Mucosa of rectum (tissue), 2 donors: Measurements from ENCODE around the gene ACTL6B.
"Not testable (repeated sequence)": the region's sequence is repeated elsewhere in the genome, so short reads cannot be mapped to it uniquely, and the experiment has no call there.

Experiments
- H3K27ac ChIP-seq, 2 donors: one replicate each; pipeline ENCODE4 v1.7.0; 2013; ENCODE audit warnings: inconsistent platforms in 2 of 2, low read depth in 2 of 2, low read length in 2 of 2
- H3K27me3 ChIP-seq, 2 donors: one replicate each; pipeline ENCODE4 v1.7.0; 2013; ENCODE audit warnings: low read length in 2 of 2; ENCODE audit not compliant: control insufficient read depth in 2 of 2, insufficient read depth in 2 of 2
- H3K36me3 ChIP-seq, 2 donors: one replicate each; pipeline ENCODE4 v1.7.0; 2013; ENCODE audit warnings: low read length in 2 of 2; ENCODE audit not compliant: control insufficient read depth in 2 of 2, insufficient read depth in 2 of 2
- H3K4me1 ChIP-seq, 2 donors: one replicate each; pipeline ENCODE4 v1.7.0; 2013; ENCODE audit warnings: low read length in 2 of 2, mild to moderate bottlenecking in 1 of 2; ENCODE audit not compliant: control insufficient read depth in 2 of 2, insufficient read depth in 2 of 2
- H3K4me3 ChIP-seq, 2 donors: one replicate each; pipeline ENCODE4 v1.7.0; 2013; ENCODE audit warnings: low read length in 2 of 2
- H3K9ac ChIP-seq, 2 donors: one replicate each; pipeline ENCODE4 v1.7.0; 2013; ENCODE audit warnings: low read length in 2 of 2, low read depth in 1 of 2, mild to moderate bottlenecking in 1 of 2
- H3K9me3 ChIP-seq, 2 donors: one replicate each; pipeline ENCODE4 v1.7.0; 2013; ENCODE audit warnings: low read length in 2 of 2; ENCODE audit not compliant: control insufficient read depth in 2 of 2
- donor health status: healthy.
- donor health status: Normal muscosa, but diverticular disease.

ACTL6B gene

DNA sequence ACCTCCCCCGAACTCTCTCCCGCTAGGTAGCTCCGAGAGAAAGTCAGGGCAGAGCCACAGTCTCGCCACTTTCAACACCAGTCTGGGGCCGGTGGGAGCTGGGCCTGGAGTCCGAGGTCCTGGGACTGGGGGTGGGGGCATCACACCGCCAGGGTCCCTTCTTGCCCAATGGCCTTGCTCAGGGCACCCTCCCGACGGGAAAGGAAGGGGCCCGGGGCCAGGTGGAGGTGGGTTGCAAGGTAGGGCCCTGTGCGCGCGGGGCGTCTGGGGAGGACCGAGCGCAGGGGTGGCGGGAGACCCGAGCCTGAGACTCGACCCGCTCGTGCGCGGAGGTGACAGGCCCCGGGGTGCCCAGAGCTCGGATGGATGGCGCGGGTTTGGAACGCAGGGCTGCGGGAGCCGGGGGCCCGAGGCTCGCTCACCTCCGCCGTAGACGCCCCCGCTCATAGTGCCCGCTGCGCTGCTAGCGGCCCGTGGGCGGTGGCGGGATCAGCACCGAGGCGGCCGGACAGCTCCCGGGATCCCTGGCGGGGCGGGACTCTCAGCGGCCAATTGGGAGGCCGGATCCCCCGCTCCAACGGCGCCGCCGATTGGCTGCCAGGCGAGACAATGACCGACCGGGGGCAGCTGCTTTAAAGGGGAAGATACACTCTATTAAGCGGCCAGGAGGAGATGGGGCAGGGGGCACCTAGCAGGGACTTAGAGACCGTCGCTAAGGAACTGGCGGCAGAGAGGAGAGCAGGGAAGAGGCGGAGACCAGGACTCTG is at the start of gene ACTL6B:
TSS of gene ACTL6B (minus strand) at position 541 of the 767 bp plus-strand sequence. CDS start at position 447, 94 bp downstream.
- Histone ChIP-seq H3K9ac (no peak within 1 kb of the TSS), H3K4me1 (no peaks in the 10 kb centered on the region), H3K27me3 (peaks cover 15 to 20% of the 10 kb centered on the region in 2 donors), H3K9me3 (no peaks in the 10 kb centered on the region), H3K36me3 (no peaks in the 10 kb centered on the region), H3K4me3 (no peak within 1 kb of the TSS), H3K27ac (no peak within 1 kb of the TSS)

DNA sequence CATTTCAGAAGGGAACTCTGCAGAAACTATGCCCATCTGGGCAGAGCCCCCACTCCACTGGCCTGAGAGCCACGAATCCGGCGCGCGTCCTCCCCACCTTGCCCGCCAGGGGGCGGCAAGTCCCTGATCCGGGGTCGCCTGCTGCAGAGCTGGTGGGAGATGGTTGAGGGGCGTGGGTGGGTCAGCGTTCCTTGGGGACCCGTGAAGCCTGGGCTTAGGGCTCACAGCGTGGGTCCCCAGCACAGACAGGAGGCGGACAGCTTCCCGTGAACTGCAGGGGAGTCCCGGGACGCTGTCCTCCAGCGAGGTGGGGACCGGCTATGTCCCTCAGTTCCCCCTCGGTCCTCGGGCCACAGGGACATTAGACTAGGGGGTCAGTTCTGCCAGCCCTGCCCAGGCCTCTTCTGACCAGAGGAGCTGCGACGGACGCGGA is 49.1 kb upstream of the ACTL6B start:
- peak overlapping the region; percentile 85 to 97 for H3K27ac ChIP-seq
- peak overlapping the region; percentile 88 to 93 for H3K4me3 ChIP-seq
- no peaks in the 10 kb centered on the region for H3K27me3 ChIP-seq
- H3K36me3 ChIP-seq = peaks cover 0 to 2% of the 10 kb centered on the region in 2 donors
- H3K9me3 ChIP-seq = no peaks in the 10 kb centered on the region
- peaks cover 13 to 15% of the 10 kb centered on the region in 2 donors for H3K4me1 ChIP-seq
- peak overlapping the region; percentile 79 to 97 for H3K9ac ChIP-seq

DNA sequence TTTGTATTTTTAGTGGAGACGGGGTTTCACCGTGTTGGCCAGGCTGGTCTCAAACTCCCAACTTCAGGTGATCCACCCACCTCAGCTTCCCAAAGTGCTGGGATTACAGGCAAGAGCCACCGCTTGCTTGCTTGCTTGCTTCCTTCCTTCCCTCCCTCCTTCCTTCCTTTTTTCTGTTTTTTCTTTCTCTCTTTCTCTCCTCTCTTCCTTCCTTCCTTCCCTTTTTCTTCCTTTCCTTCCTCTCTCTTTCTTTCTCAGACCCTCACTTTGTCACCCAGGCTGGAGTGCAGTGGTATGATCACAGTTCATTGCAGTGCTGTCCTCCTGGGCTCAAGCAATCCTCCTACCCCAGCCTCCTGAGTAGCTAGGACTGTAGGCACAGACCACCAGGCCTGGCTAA is 44.8 kb upstream of the ACTL6B start:
- not testable (repeated sequence) for H3K4me3 ChIP-seq, H3K9ac ChIP-seq, H3K36me3 ChIP-seq, H3K4me1 ChIP-seq, H3K9me3 ChIP-seq, H3K27me3 ChIP-seq, H3K27ac ChIP-seq

DNA sequence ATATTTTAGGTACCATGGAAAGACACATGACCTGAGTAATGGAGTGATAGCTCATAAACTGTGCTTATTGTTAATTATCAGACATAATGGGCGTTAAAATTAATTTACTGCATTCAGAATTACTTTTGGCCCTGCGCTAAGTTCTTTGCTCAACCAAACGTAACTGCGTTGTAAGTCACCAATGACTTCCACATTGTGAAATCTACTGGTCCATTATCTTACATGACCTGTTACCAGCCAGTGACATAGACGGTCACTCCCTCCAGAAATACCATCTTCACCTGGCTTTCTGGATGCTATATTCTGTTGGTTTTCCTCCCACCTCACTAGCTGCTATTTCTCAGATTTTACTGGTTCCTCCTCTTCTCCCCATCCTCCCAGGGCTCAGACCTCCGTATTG is 42.8 kb upstream of the ACTL6B start:
- Histone ChIP-seq H3K27ac (no peak overlapping the region), H3K36me3 (no peaks in the 10 kb centered on the region), H3K27me3 (peaks cover 6 to 7% of the 10 kb centered on the region in 2 donors), H3K4me1 (no peaks in the 10 kb centered on the region), H3K4me3 (no peak overlapping the region), H3K9me3 (no peaks in the 10 kb centered on the region), H3K9ac (no peak overlapping the region)

DNA sequence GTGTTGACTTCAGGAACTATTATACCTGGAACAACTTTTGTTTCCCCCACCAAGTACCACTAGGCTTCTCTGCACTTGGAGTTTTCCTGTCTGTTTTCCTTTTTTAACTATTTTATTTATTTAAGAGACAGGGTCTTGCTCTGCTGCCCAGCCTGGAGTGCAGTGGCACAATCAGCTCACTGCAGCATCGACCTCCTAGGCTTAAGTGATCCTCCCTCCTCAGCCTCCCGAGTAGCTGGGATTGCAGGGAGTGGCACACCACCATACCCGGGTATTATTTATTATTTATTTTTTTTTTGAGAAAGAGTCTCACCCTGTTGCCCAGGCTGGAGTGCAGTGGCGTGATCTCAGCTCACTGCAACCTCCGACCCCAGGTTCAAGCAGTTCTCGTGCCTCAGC is 39.9 kb upstream of the ACTL6B start:
- no peak overlapping the region for H3K27ac ChIP-seq
- no peak overlapping the region for H3K9ac ChIP-seq
- no peak overlapping the region for H3K4me3 ChIP-seq
- peaks cover 6 to 7% of the 10 kb centered on the region in 2 donors for H3K27me3 ChIP-seq
- H3K4me1 ChIP-seq = peaks cover 16 to 19% of the 10 kb centered on the region in 2 donors
- H3K9me3 ChIP-seq = no peaks in the 10 kb centered on the region
- H3K36me3 ChIP-seq = no peaks in the 10 kb centered on the region

DNA sequence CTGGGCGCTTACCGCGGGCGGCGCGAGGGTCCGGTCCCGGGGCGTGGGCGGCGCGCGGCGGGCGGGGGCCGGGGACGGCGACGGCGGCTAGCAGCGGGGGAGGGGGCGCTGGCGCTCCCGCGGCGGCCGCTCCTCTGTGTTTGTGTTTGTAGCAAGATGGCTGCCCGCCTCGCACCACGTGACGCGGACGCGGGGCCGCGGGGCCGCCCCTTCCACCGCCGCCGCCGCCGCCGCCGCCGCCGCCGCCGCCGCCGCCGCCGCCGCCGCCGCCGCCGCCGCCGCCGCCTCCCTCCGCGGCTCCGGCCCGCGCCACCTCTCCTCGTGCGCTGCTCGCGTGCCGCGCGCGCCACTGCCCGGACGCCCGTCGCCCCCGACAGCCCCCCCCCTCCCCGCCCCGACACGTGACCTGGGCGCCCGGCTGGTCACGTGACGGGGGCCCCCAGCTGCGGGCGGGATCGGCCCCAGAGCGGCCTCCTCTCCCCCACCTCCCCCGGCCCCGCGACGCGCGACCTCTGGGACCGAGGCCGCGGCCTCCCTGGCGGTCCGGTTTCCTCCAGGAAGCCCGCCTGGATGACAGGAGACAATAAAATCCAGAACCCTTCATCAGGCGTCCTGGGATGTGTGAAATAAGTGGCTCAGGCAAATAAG is 38.0 kb upstream of the ACTL6B start, which contains the start of gene GIGYF1:
TSS of gene GIGYF1 (minus strand) at position 153 of the 648 bp plus-strand sequence. CDS start 6,012 bp downstream, outside the sequence.
- Histone ChIP-seq H3K9me3 (no peaks in the 10 kb centered on the region), H3K36me3 (no peaks in the 10 kb centered on the region), H3K27me3 (peaks cover 0 to 4% of the 10 kb centered on the region in 2 donors), H3K4me1 (peaks cover 16 to 19% of the 10 kb centered on the region in 2 donors), H3K4me3 (peak within 1 kb of the TSS; percentile 59 to 81), H3K9ac (peak within 1 kb of the TSS; percentile 70 to 75), H3K27ac (peak within 1 kb of the TSS in 1 of 2 donors; percentile 32)

DNA sequence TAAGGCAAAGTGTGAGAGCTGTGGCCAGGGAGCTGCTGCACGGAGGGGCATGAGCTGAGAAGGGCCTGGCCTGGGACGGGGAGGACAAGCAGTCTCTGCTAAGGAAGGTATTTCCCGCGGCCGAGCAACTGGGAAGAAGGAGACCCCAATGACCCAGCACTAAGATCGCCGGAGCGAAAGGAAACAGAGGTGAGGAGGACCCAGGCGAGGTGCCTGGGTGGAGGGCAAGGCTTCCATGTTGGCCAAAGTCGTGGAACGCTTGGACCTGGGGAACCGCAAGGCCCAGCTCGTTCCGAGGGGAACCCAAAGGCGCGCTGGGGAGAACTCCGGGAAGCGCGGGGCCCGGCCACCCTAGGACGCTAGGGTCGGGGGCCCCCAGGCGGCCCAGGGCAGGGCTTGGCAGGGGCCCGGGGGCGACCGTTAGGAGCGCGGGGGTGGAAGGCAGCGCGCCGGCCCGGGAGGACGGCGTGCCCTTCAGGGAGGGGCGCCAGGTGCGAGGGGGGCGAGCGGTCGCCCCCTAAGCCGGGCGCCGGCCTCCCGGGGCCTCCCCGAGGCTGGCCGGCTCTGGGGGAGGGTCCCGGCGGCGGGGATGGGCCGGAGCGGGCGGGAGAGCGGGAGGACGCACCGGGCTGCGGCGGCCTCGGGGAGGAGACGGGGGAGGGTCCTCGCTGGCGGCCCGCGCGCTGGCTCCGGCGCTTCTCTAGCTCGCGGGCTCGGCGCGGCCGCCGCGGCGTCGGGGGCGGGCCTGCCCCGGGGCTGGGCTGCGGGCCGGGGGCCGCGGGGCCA is 37.3 kb upstream of the ACTL6B start:
- H3K36me3 ChIP-seq = peaks cover 4 to 6% of the 10 kb centered on the region in 2 donors
- peak overlapping the region; percentile 59 to 81 for H3K4me3 ChIP-seq
- H3K9me3 ChIP-seq = no peaks in the 10 kb centered on the region
- H3K27me3 ChIP-seq = no peaks in the 10 kb centered on the region
- H3K4me1 ChIP-seq = peaks cover 16 to 19% of the 10 kb centered on the region in 2 donors
- peak overlapping the region; percentile 70 to 75 for H3K9ac ChIP-seq
- H3K27ac ChIP-seq = peak overlapping the region in 1 of 2 donors; percentile 23

DNA sequence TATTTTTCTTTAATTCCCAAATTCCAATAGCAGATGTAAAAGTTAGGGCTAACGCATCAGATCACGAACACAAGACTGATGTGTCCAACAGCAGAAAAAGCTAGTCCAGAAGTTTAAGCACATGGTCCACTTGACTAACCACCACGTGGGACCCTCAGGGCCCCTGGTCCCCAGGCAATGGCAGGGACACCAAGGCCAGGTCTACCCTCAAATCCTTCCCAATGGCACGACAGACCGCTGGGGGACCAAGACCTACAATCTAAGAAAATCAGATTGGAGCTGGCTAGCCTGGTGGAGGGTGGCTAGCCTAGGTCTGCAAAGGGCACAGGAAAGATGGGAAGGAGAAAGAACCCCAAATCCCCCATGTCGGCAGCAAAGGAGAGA is 36.3 kb upstream of the ACTL6B start:
- peaks cover 16 to 19% of the 10 kb centered on the region in 2 donors for H3K4me1 ChIP-seq

DNA sequence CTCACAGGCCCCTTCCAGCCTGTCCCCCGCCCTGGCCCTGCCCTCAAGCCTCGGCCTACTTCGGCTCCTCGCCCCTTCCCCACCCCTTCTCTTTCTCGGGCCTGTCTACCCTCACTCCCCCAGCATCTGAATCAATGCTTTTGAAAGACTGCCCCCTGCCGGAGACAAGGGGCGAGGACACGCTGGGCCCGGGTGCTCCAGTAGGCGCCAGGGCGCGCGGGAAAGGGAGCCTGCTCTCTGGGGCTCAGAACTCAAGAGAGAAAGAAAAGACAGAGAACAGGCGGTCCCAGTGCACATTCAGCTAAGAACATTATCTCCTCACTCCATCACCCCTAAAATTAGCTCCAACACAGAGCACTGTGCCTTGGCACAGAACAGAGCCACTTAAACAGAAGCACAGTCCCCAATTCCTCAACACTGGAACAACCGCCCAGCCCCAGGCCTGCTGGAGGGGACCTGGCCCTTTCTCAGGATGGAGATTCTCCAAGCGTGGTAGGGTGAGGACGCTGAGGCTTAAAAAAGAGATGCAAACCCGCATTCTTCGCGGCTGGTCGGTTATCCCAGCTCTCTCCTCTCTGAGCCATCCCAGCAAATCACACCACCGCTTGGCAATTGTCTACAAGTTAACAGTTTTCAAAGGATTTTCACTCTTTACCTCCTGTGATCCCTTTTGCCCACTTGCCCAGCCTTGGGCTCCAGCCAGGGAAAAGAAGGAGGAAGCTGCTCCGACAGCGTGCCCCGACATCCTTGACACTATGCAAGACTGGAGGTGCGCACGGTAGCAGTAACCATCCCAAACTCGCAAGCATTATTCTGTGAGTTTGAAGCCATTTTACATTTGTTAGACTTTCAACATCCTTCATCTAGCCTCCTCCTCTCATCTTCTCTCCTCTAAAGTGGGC is 35.7 kb upstream of the ACTL6B start:
- Histone ChIP-seq H3K27me3 (no peaks in the 10 kb centered on the region), H3K27ac (no peak overlapping the region), H3K9ac (no peak overlapping the region), H3K36me3 (peaks cover 14 to 19% of the 10 kb centered on the region in 2 donors), H3K9me3 (no peaks in the 10 kb centered on the region), H3K4me1 (peaks cover 16 to 19% of the 10 kb centered on the region in 2 donors), H3K4me3 (peak overlapping the region; percentile 24 to 40)

More for the DNA sequence above, 36.3 kb upstream of the ACTL6B start:
- Histone ChIP-seq H3K27ac (no peak overlapping the region), H3K9ac (peak overlapping the region in 1 of 2 donors; percentile 70), H3K36me3 (peaks cover 13 to 15% of the 10 kb centered on the region in 2 donors), H3K4me3 (peak overlapping the region; percentile 59 to 81), H3K27me3 (no peaks in the 10 kb centered on the region), H3K9me3 (no peaks in the 10 kb centered on the region)
